ENCODE measurements around the gene COLQ.
A peak's percentile ranks its signal among the peaks of the same experiment; 100 is the strongest.
"Not testable (repeated sequence)": the region's sequence is repeated elsewhere in the genome, so short reads cannot be mapped to it uniquely, and the experiment has no call there.

The COLQ gene

GRCh38 chr3:15521573-15521965 lies at the start of gene COLQ:
Gene COLQ (minus strand): TSS chr3:15521706. CDS start chr3:15521625, 81 bp downstream.
- DNase-seq (ENCODE audit: low read depth), result no peak

GRCh38 chr3:15563190-15563589 lies 41.7 kb upstream of the COLQ start:
- DNase-seq (ENCODE audit: low read depth), result no peak

DNA sequence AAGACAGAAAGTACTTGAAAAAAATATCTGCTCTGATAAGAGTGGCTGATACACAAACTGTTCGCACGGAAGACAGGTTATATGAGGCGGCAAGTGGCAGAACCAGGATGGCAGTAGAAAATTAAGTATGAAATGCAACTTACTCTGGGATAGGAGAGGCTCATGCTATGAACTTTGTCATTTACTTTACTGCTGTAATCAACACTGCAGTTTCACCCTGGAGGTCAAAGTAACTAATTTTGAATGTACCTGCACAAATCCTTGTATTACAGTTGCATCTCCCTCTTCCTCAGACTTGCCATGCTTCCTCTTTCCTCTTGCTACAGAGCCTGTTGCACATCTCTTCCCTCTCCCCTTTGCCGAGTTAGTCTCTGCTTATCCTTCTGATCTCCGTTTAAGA lies 41.1 kb upstream of the COLQ start:
- DNase-seq (ENCODE audit: low read depth), result no peak

DNA sequence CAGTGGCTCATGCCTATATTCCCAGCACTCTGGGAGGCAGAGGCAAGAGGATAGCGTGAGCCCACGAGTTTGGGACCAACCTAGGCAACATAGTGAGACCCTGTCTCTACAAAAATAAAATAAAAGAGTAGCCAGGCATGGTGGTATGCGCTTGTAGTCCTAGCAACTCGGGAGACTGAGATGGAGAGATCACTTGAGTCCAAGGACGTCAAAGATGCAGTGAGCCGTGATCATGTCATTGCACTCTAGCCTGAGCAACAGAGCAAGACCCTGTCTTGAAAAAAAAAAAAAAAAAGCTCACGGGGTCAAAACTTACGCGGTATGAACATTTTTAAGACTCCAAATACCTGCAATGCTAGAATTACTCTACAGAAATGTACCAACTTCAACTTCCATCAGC lies 37.1 kb upstream of the COLQ start:
- no peak for DNase-seq (ENCODE audit: low read depth)

- DNase-seq (ENCODE audit: low read depth), result peak; percentile 79
Measured at GRCh38 chr3:15557511-15557946, 36.0 kb upstream of the COLQ start.

GRCh38 chr3:15556512-15556911 lies 35.0 kb upstream of the COLQ start:
- no peak for DNase-seq (ENCODE audit: low read depth)

DNA sequence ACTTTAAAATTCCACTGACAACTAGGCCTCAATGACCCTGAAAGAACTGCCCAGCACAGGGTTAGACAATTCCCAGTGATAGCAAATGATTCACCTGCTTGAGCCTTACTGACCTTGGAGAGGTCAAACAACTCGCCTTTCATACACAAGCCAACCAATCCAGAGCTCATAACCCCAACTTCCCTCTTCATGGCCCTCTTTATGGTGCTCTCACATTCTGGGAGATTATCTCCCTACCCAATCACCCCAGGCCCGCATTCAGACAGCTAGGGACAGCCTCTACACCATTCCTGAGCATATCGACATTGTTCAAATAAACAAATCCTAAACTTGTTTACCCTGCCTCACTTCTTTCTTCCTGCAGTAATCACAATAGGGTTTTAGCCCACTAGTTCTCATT lies 32.2 kb upstream of the COLQ start:
- DNase-seq (ENCODE audit: low read depth), result no peak

DNA sequence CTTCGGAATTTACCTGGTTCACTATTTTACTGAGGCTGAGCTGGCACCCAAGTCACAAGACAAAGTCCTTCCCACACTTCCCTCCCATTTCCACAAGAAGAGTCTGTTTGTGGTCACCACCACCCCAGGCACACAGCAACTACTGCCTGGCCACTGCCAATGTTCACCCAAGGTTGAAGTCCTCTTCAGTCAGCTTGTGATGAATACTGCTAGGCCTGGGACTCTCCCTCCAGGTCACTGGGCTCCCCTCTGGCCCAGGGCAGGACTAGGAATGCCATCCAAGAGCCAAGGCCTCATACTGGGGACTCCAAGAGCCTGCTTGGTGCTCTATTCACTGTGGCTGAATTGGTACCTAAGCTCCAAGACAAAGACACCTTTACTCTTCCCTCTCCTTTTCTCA lies 30.4 kb upstream of the COLQ start:
- DNase-seq (ENCODE audit: low read depth), result no peak

GRCh38 chr3:15549846-15550245 lies 28.3 kb upstream of the COLQ start:
- no peak for DNase-seq (ENCODE audit: low read depth)

- DNase-seq (ENCODE audit: low read depth), result no peak
Measured at GRCh38 chr3:15542614-15543013, 21.1 kb upstream of the COLQ start.

- no peak for DNase-seq (ENCODE audit: low read depth)
Measured at GRCh38 chr3:15541371-15541770, 19.9 kb upstream of the COLQ start.

GRCh38 chr3:15539066-15539465 lies 17.6 kb upstream of the COLQ start:
- DNase-seq (ENCODE audit: low read depth), result no peak

DNA sequence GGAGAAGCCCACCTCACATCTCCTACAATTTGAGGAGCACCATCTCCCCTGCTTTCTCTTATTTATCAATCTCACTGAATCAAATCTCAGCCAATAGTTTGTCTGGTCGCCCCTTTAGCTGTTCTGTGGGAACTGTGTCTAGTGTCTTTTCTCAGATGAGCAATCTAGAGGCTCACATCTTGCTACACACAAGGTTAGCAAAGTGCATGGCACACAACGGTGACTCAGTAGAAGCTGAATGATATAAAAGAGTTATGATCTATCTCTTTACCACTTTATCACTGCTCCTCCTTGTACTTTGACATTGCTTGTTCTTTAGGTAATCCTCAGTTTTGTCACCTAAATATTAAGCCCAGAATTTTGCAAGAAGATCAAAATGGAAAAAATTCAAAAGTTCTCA lies 16.8 kb upstream of the COLQ start:
- peak; percentile 20 for DNase-seq (ENCODE audit: low read depth)

DNA sequence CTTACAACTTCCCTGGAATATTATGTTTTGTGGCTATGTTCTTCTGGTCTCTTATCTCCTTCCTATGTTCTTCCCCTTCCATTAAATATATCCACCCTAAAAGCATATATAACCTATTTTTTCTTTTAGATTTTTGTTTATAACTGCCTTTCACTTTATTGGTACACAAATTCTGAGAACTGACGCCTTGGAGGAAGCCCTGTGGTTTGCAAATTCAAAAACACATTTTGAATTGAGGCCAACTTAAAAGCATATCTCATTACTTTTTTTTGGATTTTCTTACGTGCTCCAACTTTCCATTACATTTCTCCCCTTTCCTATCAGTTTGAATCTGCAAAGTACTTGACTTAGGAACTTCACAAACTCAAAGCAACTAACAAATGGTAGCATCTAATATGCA lies 15.3 kb upstream of the COLQ start:
- no peak for DNase-seq (ENCODE audit: low read depth)

GRCh38 chr3:15535732-15536131 lies 14.2 kb upstream of the COLQ start:
- DNase-seq (ENCODE audit: low read depth), result peak; percentile 15

DNA sequence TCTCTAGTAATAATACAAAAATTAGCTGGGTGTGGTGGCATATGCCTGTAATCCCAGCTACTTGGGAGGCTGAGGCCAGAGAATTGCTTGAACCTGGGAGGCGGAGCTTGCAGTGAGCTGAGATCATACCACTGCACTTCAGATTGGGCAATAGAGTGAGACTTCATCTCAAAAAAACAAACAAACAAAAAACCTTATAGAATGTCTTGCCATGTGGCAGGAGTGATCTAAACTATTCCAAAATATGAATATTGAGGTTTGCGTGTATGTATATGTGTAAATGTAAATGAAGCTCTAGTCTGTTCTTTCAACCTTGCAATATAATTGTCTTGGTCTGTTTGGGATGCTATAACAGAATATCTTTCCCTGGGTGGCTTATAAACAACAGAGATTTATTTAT lies 11.1 kb upstream of the COLQ start:
- DNase-seq (ENCODE audit: low read depth), result not testable (repeated sequence)

GRCh38 chr3:15531346-15531745 lies 9.8 kb upstream of the COLQ start:
- DNase-seq (ENCODE audit: low read depth), result no peak

DNA sequence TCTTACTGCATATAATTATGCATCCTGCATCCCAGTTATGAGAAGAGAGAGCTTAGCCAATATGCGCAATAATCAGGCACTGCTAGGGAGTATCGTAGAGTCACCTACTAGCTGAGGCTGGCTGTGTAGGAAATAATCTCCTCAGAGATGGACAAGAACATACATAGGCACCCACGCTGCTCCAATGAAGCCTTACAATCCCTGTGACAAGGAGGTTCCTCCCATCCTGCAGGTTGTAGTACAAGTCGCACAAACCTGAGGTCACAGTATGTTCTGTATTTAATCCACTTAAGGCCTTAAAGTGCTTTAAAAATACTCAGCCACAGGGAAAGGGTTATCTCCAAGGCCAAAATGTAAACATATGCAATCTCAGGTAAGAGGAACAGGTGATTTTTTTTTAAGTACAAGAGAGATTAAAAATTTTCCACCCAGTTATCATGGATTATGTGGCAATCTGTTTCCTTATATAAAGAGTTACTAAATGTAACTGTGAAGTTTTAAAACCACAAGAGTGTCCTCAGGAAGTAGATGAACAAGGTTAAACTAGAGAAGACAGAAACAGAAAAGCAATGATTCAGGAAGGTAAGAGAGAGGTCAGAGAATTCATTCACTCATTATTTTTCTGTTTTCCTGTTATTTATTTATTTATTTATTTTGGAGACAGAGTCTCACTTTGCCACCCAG lies 7.5 kb upstream of the COLQ start:
- no peak for DNase-seq (ENCODE audit: low read depth)

DNA sequence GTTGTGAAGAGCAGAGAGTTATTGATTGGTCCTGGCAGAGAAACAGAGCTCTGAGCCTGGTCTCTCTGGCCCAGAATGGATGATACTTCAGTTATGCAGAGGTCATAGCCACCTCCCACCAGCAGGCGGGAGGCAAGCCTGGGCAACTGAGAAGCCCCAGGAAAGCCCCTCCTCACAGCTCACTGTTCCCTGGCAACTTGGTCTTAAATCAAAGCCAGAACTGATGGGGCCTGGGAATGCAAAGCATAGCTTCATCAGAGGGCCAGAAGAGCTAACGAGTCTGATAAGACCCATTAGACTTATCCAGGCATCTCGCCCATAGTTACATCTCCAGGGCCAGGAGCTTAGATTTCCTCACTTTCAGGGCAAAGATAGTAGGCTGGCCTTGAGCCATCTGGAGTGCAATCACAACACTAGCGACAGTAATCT lies 5.5 kb upstream of the COLQ start:
- DNase-seq (ENCODE audit: low read depth), result peak; percentile 16

GRCh38 chr3:15525790-15526189 lies 4.3 kb upstream of the COLQ start:
- no peak for DNase-seq (ENCODE audit: low read depth)

DNA sequence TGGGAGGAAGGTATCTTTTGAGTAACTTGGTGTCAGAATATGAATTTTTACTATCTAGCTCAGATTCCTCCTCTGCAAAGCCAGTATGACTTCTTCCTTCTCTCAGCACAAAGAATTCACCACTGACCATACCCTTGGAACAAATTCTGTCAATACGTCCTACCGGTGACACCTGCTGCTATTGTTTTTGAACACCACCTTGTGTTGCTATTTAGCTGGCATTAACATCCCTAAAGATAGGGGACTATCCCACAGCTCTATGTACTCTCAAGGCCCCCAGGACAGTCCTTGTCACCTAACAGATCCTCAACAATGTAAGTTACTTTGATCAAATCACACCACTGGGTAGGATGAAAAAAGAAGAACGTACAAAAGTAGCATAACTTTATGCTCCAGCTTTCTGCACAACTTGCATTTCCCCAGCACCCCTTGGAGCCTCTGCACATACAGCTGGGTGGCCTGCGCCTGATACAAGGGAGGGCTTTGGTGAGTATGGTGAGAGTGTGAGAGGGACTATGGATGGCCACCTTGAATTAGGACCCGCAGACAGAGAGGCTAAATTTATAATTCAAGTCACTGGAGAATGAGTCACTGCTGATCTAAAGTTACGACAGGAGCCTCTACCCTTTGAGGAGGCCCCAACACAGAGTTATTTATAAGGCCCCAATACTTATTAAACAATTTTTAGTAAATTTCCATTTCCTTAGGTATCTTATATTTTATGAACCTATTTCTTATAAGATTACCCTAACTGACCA lies 2.3 kb upstream of the COLQ start:
- no peak for DNase-seq (ENCODE audit: low read depth)

DNA sequence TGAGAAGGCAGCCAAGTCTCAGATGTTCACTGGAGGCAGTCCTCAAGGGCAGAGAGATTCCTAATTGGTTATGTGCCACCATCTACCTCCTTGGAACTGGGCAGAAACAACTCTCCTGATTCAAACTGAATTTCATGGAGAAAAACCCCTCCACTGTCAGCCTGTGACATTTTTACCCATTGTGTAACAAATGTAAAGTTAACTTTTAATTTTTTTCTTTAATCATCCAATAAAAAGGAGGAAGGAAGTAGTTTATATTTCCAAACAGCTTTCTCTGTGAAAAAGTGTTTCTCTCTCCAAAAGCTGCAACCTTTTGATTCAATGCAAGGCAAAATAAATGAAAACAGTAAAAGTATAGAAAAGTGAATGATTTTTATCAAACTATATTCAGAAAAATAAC lies 510 bp upstream of the COLQ start:
- no peak for DNase-seq (ENCODE audit: low read depth)

DNA sequence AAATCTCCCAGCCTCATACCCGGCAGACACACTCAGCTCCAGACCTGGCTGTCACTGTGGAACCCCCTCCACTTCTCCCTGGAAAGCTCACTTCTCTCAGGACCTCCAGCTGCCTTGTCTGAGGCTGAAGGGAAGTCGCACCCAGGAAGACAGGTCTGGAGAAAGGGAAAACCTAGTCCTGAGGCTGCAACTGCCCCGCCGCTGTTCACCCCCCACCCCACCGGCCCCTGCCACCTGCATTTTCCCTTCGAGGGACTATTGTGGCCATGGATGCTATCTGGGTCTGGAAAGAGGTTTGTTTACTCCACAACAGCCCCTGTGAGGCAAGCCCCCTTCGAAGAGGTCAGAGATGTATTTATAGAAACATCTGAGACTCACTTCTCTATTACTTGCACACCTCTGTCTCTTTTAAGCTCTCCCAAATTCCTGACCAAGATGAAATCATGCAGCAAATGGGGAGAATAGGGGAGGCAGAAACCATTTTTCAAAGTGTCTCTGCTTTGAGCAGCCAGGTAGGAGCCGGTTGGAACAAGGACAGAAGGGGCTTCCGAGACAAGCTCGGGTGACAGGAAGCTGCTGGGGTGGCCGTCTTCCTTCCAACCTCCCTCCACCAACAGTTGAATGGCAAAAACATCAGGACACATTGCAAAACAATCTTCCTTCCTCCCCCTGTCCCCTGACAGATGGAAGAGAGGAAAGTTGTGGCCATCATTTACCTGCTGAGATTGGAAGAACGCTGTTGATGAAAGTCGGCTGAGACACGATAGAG lies 518 bp downstream of the COLQ start:
- no peak for DNase-seq (ENCODE audit: low read depth)

All from ELR (cell line).